Fibroblast of skin of abdomen (primary cell): ENCODE results near the gene MAGI1.
A peak's percentile ranks its signal among the peaks of the same experiment; 100 is the strongest.

Source experiments
- DNase-seq: peaks from one replicate; pipeline ENCODE4 v3.0.0-alpha.2; 2013

MAGI1 gene

GRCh38 chr3:65830948-65831732, 207.6 kb downstream of the MAGI1 start:
- DNase-seq, result no peak

GRCh38 chr3:65829228-65829627, 209.5 kb downstream of the MAGI1 start:
- no peak for DNase-seq

- DNase-seq, result peak; percentile 34
Measured at GRCh38 chr3:65828706-65829105, 210.0 kb downstream of the MAGI1 start.

- DNase-seq, result no peak
Measured at GRCh38 chr3:65827076-65827475, 211.6 kb downstream of the MAGI1 start.

- DNase-seq, result no peak
Measured at GRCh38 chr3:65824166-65824565, 214.6 kb downstream of the MAGI1 start.

GRCh38 chr3:65820600-65820999, 218.1 kb downstream of the MAGI1 start:
- no peak for DNase-seq

GRCh38 chr3:65819896-65820295, 218.8 kb downstream of the MAGI1 start:
- DNase-seq, result no peak

GRCh38 chr3:65817553-65818126, 221.1 kb downstream of the MAGI1 start:
- no peak for DNase-seq

- no peak for DNase-seq
Measured at GRCh38 chr3:65816208-65816607, 222.5 kb downstream of the MAGI1 start.

GRCh38 chr3:65814845-65815578, 223.7 kb downstream of the MAGI1 start:
- DNase-seq, result no peak

- no peak for DNase-seq
Measured at GRCh38 chr3:65811892-65812291, 226.8 kb downstream of the MAGI1 start.

GRCh38 chr3:65811086-65811761, 227.5 kb downstream of the MAGI1 start:
- peak; percentile 48 for DNase-seq

- DNase-seq, result peak; percentile 18
Measured at GRCh38 chr3:65810302-65810701, 228.4 kb downstream of the MAGI1 start.

GRCh38 chr3:65809641-65810150, 229.0 kb downstream of the MAGI1 start:
- DNase-seq, result no peak

GRCh38 chr3:65808824-65809223, 229.9 kb downstream of the MAGI1 start:
- DNase-seq, result no peak

- DNase-seq, result no peak
Measured at GRCh38 chr3:65808407-65808806, 230.3 kb downstream of the MAGI1 start.

GRCh38 chr3:65807225-65807624, 231.5 kb downstream of the MAGI1 start:
- DNase-seq, result no peak

GRCh38 chr3:65806600-65806999, 232.1 kb downstream of the MAGI1 start:
- no peak for DNase-seq

- DNase-seq, result no peak
Measured at GRCh38 chr3:65796676-65797075, 242.0 kb downstream of the MAGI1 start.

- no peak for DNase-seq
Measured at GRCh38 chr3:65795166-65795565, 243.6 kb downstream of the MAGI1 start.

- DNase-seq, result peak; percentile 19
Measured at GRCh38 chr3:65793495-65794200, 245.1 kb downstream of the MAGI1 start.

GRCh38 chr3:65788461-65788860, 250.3 kb downstream of the MAGI1 start:
- DNase-seq, result no peak
